Immature natural killer cell (primary cell): ENCODE data around the gene PAIP2. TPM values are rescaled to one million over a fixed set of nuclear protein-coding genes. Genes with fewer than 3 reads are reported as not detected.
"Not testable (repeated sequence)": the region's sequence is repeated elsewhere in the genome, so short reads cannot be mapped to it uniquely, and the experiment has no call there.

Experiments
- DNase-seq, 3 donors: peaks; one replicate each; pipeline ENCODE4 v3.0.0; 2022; ENCODE audit warnings: mixed read lengths in 1 of 3
- H3K27ac Mint-ChIP-seq, 6 donors: one replicate each; pipeline ENCODE4 v1.8.0; 2020; ENCODE audit warnings: mixed read lengths in 6 of 6, mild to moderate bottlenecking in 5 of 6, inconsistent platforms in 4 of 6, moderate library complexity in 3 of 6
- H3K27me3 Mint-ChIP-seq, 3 donors: one replicate each; pipeline ENCODE4 v1.8.0; 2020 to 2021; ENCODE audit warnings: low read depth in 3 of 3, mild to moderate bottlenecking in 3 of 3, mixed read lengths in 3 of 3, moderate library complexity in 3 of 3, inconsistent platforms in 1 of 3
- H3K36me3 Mint-ChIP-seq, 3 donors: one replicate each; pipeline ENCODE4 v1.8.0; 2020; ENCODE audit warnings: mixed read lengths in 3 of 3, inconsistent platforms in 2 of 3, mild to moderate bottlenecking in 2 of 3
- H3K4me1 Mint-ChIP-seq, 2 donors: one replicate each; pipeline ENCODE4 v1.8.0; 2020; ENCODE audit warnings: inconsistent platforms in 2 of 2, mild to moderate bottlenecking in 2 of 2, mixed read lengths in 2 of 2, moderate library complexity in 1 of 2
- H3K4me3 Mint-ChIP-seq, 5 donors: one replicate each; pipeline ENCODE4 v1.8.0; 2020; ENCODE audit warnings: mild to moderate bottlenecking in 5 of 5, mixed read lengths in 5 of 5, inconsistent platforms in 3 of 5, moderate library complexity in 3 of 5
- H3K9me3 Mint-ChIP-seq, 6 donors: one replicate each; pipeline ENCODE4 v1.8.0; 2020; ENCODE audit warnings: mild to moderate bottlenecking in 6 of 6, mixed read lengths in 6 of 6, inconsistent platforms in 4 of 6, moderate library complexity in 3 of 6
- polyA plus RNA-seq, 3 donors: library from polyadenylated mRNA; unstranded; fragments of 300-500 nt; fragmentation: Illumina TruSeq; gene quantifications; one replicate each; pipeline ENCODE4 v1.2.3, GENCODE V29; 2021

Gene PAIP2
- polyA plus RNA-seq, 3 donors from 2014 or later: 340 to 565 (median 409) TPM

GRCh38 chr5:139344177-139344576 lies 2.5 kb downstream of the PAIP2 start:
- H3K9me3 Mint-ChIP-seq: no peaks in the 10 kb centered on the region
- H3K4me3 Mint-ChIP-seq: peak overlapping the region; percentile 3 to 73 (median 45)
- H3K4me1 Mint-ChIP-seq: peaks cover 59 to 72% of the 10 kb centered on the region in 2 donors
- no peak for DNase-seq
- H3K27me3 Mint-ChIP-seq: peaks cover 8 to 22% (median 12%) of the 10 kb centered on the region in 3 donors
- H3K27ac Mint-ChIP-seq: peak overlapping the region in 5 of 6 donors; percentile 15 to 77 (median 40)
- H3K36me3 Mint-ChIP-seq: peaks cover 0 to 3% (median 0%) of the 10 kb centered on the region in 3 donors

DNA sequence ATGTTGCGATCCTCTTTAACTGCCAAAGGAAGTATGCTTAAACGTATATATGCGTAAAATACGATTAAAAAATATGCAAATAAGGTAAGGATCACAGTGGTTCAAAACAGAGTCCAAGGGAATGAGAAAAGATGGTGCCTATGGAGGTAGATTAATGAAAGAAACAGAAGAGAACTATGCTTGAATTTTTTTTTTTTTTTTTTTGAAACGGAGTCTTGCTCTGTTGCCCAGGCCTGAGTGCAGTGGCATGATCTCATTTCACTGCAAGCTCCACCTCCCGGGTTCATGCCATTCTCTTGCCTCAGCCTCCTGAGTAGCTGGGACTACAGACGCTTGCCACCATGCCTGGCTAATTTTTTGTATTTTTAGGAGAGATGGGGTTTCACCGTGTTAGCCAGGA lies 3.8 kb downstream of the PAIP2 start:
- H3K4me1 Mint-ChIP-seq: peaks cover 67 to 77% of the 10 kb centered on the region in 2 donors
- peak overlapping the region in 2 of 5 donors; percentile 15 to 32 for H3K4me3 Mint-ChIP-seq
- H3K9me3 Mint-ChIP-seq, DNase-seq, H3K36me3 Mint-ChIP-seq: not testable (repeated sequence)
- H3K27me3 Mint-ChIP-seq: peaks cover 8 to 22% (median 12%) of the 10 kb centered on the region in 3 donors
- peak overlapping the region in 2 of 6 donors; percentile 19 to 31 for H3K27ac Mint-ChIP-seq

GRCh38 chr5:139347863-139348262 lies 6.2 kb downstream of the PAIP2 start:
- H3K4me1 Mint-ChIP-seq: peaks cover 55 to 79% of the 10 kb centered on the region in 2 donors
- H3K9me3 Mint-ChIP-seq, H3K27ac Mint-ChIP-seq, H3K27me3 Mint-ChIP-seq, H3K4me3 Mint-ChIP-seq, DNase-seq, H3K36me3 Mint-ChIP-seq: not testable (repeated sequence)

DNA sequence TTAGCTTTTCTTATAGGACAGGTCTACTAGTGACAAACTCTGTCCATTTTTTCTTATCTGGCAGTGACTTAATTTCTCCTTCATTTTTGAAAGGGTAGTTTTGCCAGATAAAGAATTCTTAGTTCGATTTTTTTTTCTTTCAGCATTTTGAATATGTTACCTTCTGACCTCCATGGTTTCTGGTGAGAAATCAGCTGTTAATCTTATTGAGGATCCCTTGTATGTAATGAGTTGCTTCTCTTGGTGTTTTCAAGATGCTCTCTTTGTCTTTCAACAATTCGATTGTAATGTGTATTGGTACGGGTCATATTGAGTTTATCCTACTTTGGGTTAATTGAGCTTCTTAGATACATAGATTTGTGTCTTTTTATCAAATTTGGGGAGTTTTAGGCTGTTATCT lies 12.5 kb downstream of the PAIP2 start:
- H3K9me3 Mint-ChIP-seq: no peaks in the 10 kb centered on the region
- H3K36me3 Mint-ChIP-seq: peaks cover 7 to 11% (median 8%) of the 10 kb centered on the region in 3 donors
- H3K4me1 Mint-ChIP-seq: peaks cover 47 to 66% of the 10 kb centered on the region in 2 donors
- no peak overlapping the region for H3K4me3 Mint-ChIP-seq
- H3K27ac Mint-ChIP-seq: no peak overlapping the region
- peaks cover 0 to 1% (median 0%) of the 10 kb centered on the region in 3 donors for H3K27me3 Mint-ChIP-seq
- DNase-seq: no peak

- H3K9me3 Mint-ChIP-seq, DNase-seq, H3K4me3 Mint-ChIP-seq, H3K27me3 Mint-ChIP-seq, H3K27ac Mint-ChIP-seq: not testable (repeated sequence)
- peaks cover 45 to 64% of the 10 kb centered on the region in 2 donors for H3K4me1 Mint-ChIP-seq
- peaks cover 7 to 11% (median 8%) of the 10 kb centered on the region in 3 donors for H3K36me3 Mint-ChIP-seq
These were observed 14.2 kb downstream of the PAIP2 start for GRCh38 chr5:139355900-139356299.

- Mint-ChIP-seq H3K27me3 (peaks cover 0 to 1% (median 0%) of the 10 kb centered on the region in 3 donors), H3K27ac (peak overlapping the region in 1 of 6 donors; percentile 71), H3K36me3 (peaks cover 7 to 11% (median 8%) of the 10 kb centered on the region in 3 donors), H3K9me3 (no peaks in the 10 kb centered on the region), H3K4me3 (no peak overlapping the region), H3K4me1 (peaks cover 40 to 50% of the 10 kb centered on the region in 2 donors)
- DNase-seq: no peak
These were observed 16.4 kb downstream of the PAIP2 start for GRCh38 chr5:139358064-139358463.

DNA sequence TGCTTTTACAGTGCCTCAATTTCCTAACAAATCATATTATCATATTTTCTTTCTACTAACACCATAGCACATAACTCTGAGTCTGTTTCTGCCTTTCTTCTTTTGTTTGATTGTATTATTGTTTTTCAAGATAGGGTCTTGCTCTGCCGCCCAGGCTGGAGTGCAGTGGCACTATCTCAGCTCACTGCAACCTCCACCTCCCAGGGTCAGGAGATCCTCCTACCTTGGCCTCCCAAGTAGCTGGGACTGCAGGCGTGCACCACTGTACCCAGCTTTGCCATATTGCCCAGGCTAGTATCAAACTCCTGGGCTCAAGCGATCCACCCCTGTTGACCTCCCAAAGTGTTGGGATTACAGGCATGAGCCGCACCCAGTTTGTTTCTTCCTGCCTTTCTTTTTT lies 18.7 kb downstream of the PAIP2 start:
- Mint-ChIP-seq H3K27ac (peak overlapping the region in 2 of 6 donors; percentile 25 to 42), H3K27me3 (peaks cover 0 to 1% (median 0%) of the 10 kb centered on the region in 3 donors), H3K36me3 (peaks cover 3 to 14% (median 11%) of the 10 kb centered on the region in 3 donors), H3K4me3 (no peak overlapping the region), H3K4me1 (peaks cover 34 to 37% of the 10 kb centered on the region in 2 donors), H3K9me3 (no peaks in the 10 kb centered on the region)
- no peak for DNase-seq

- peak overlapping the region in 1 of 6 donors; percentile 24 for H3K27ac Mint-ChIP-seq
These were observed 20.3 kb downstream of the PAIP2 start for GRCh38 chr5:139361835-139362429.

DNA sequence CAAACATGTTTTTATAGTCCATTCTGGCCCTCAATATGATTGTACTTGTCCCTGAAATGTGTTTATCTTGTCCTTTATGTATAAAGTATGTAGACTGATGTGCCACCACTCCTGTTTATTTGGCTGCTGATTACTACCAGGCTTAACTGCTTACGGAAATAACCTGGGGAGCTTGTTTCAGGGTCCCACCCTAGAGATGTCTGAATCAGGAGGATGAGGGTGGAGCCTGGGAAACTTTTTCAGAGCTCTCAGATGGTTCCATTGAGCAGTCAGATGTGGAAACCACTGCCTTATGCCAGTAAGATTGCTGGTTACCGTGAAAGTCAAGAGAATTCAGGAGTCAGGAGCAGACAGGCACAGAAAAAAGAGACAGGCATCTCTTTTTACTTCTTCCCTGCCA lies 22.3 kb downstream of the PAIP2 start:
- Mint-ChIP-seq H3K27ac (peak overlapping the region in 2 of 6 donors; percentile 23 to 32), H3K4me3 (no peak overlapping the region), H3K27me3 (peaks cover 0 to 5% (median 0%) of the 10 kb centered on the region in 3 donors), H3K36me3 (peaks cover 5 to 31% (median 20%) of the 10 kb centered on the region in 3 donors), H3K9me3 (no peaks in the 10 kb centered on the region), H3K4me1 (peaks cover 12 to 13% of the 10 kb centered on the region in 2 donors)
- no peak for DNase-seq

More at GRCh38 chr5:139361835-139362429, 20.3 kb downstream of the PAIP2 start:
- no peak for DNase-seq
- Mint-ChIP-seq H3K4me3 (no peak overlapping the region), H3K27me3 (peaks cover 0 to 5% (median 0%) of the 10 kb centered on the region in 3 donors), H3K4me1 (peaks cover 27 to 29% of the 10 kb centered on the region in 2 donors), H3K36me3 (peaks cover 6 to 24% (median 16%) of the 10 kb centered on the region in 3 donors), H3K9me3 (no peaks in the 10 kb centered on the region)

GRCh38 chr5:139364466-139364865 lies 22.8 kb downstream of the PAIP2 start:
- H3K27me3 Mint-ChIP-seq: peaks cover 0 to 5% (median 0%) of the 10 kb centered on the region in 3 donors
- DNase-seq: no peak
- H3K4me1 Mint-ChIP-seq: peaks cover 12% of the 10 kb centered on the region in 2 donors
- H3K27ac Mint-ChIP-seq: peak overlapping the region in 1 of 6 donors; percentile 23
- no peaks in the 10 kb centered on the region for H3K9me3 Mint-ChIP-seq
- no peak overlapping the region for H3K4me3 Mint-ChIP-seq
- H3K36me3 Mint-ChIP-seq: peaks cover 5 to 34% (median 20%) of the 10 kb centered on the region in 3 donors

GRCh38 chr5:139368613-139369012 lies 27.0 kb downstream of the PAIP2 start:
- Mint-ChIP-seq H3K27ac (peak overlapping the region in 2 of 6 donors; percentile 9 to 16), H3K9me3 (no peaks in the 10 kb centered on the region), H3K4me3 (no peak overlapping the region)

GRCh38 chr5:139369181-139369580 lies 27.5 kb downstream of the PAIP2 start:
- Mint-ChIP-seq H3K4me3 (no peak overlapping the region), H3K27ac (no peak overlapping the region), H3K36me3 (peaks cover 5 to 43% (median 20%) of the 10 kb centered on the region in 3 donors), H3K27me3 (peaks cover 0 to 5% (median 1%) of the 10 kb centered on the region in 3 donors), H3K9me3 (no peaks in the 10 kb centered on the region), H3K4me1 (peaks cover 0 to 2% of the 10 kb centered on the region in 2 donors)
- no peak for DNase-seq

More at GRCh38 chr5:139368613-139369012, 27.0 kb downstream of the PAIP2 start:
- Mint-ChIP-seq H3K36me3 (peaks cover 5 to 49% (median 26%) of the 10 kb centered on the region in 3 donors), H3K27me3 (peaks cover 0 to 5% (median 1%) of the 10 kb centered on the region in 3 donors), H3K4me1 (peaks cover 0 to 2% of the 10 kb centered on the region in 2 donors)
- no peak for DNase-seq

GRCh38 chr5:139371482-139372435 lies 30.1 kb downstream of the PAIP2 start:
- Mint-ChIP-seq H3K4me3 (no peak overlapping the region), H3K27me3 (peaks cover 0 to 2% (median 1%) of the 10 kb centered on the region in 3 donors), H3K36me3 (peaks cover 0 to 28% (median 11%) of the 10 kb centered on the region in 3 donors), H3K4me1 (no peaks in the 10 kb centered on the region), H3K9me3 (no peaks in the 10 kb centered on the region), H3K27ac (peak overlapping the region in 3 of 6 donors; percentile 47 to 69 (median 54))
- no peak for DNase-seq
